ENCODE measurements around the gene MET. TPM values are rescaled to one million over a fixed set of nuclear protein-coding genes. Genes with fewer than 3 reads are reported as not detected.

The MET gene
- total RNA-seq, 1 experiment from 2014 or later = 5.0 TPM

GRCh38 chr7:116705419-116705818, 33.4 kb downstream of the MET start:
- Histone ChIP-seq H3K4ac (ENCODE audit: low read depth, low read length) (no peak overlapping the region), H3K14ac (ENCODE audit: insufficient read depth, low read length) (no peak overlapping the region)

More at GRCh38 chr7:116705419-116705818, 33.4 kb downstream of the MET start:
- no peaks in the 10 kb centered on the region for H4K20me1 ChIP-seq (ENCODE audit: control insufficient read depth, insufficient read depth, insufficient read length)
- no peaks in the 10 kb centered on the region for H3K27me3 Mint-ChIP-seq (ENCODE audit: low read depth)
- H3K27me3 ChIP-seq (ENCODE audit: insufficient read depth, low read length) = no peaks in the 10 kb centered on the region
- no peak overlapping the region for H2BK20ac ChIP-seq (ENCODE audit: low read depth, low read length, poor library complexity, severe bottlenecking)
- H3K18ac ChIP-seq (ENCODE audit: insufficient read length, low read depth, low read length) = no peak overlapping the region
- no peak overlapping the region for H3K9ac ChIP-seq (ENCODE audit: extremely low read depth, insufficient read length, low read length)
- H2BK5ac ChIP-seq (ENCODE audit: insufficient read length, low read length) = no peak overlapping the region
- TF ChIP-seq CTCF (conservative IDR thresholded peaks at IDR 0.05) = no peak
- no peak overlapping the region for H2BK12ac ChIP-seq (ENCODE audit: insufficient read length, low read depth, low read length)
- H3K9me3 Mint-ChIP-seq = no peaks in the 10 kb centered on the region
- H3T11ph ChIP-seq (ENCODE audit: low read length) = no peak overlapping the region
- H3K79me2 ChIP-seq (ENCODE audit: insufficient read depth, low read length) = no peaks in the 10 kb centered on the region
- H3K56ac ChIP-seq (ENCODE audit: insufficient read length, low read depth, low read length) = no peak overlapping the region
- no peak overlapping the region for H3K4me2 ChIP-seq (ENCODE audit: insufficient read depth, insufficient read length, low read length)
- H4K8ac ChIP-seq (replicated peaks; ENCODE audit: insufficient read length, low read depth, low read length) = no peak overlapping the region
- H3K4me3 Mint-ChIP-seq = no peak overlapping the region
- no peak overlapping the region for H4K5ac ChIP-seq (ENCODE audit: insufficient read length, low read depth, low read length)
- H3K23me2 ChIP-seq (ENCODE audit: insufficient read length, low read depth, low read length, poor library complexity, severe bottlenecking) = no peaks in the 10 kb centered on the region
- H3K23ac ChIP-seq (ENCODE audit: insufficient read length, low read depth, low read length) = no peak overlapping the region
- no peak overlapping the region for H2AK5ac ChIP-seq (ENCODE audit: insufficient read length, low read length)
- H3K27ac Mint-ChIP-seq = no peak overlapping the region
- no peak overlapping the region for H4K91ac ChIP-seq (ENCODE audit: insufficient read length, low read depth, low read length)
- 0 out of 2 replicates have a peak, but pooled peaks cover 2% of the 10 kb centered on the region for H3K4me1 ChIP-seq (ENCODE audit: insufficient read depth, low read length)
- H3K27ac ChIP-seq (ENCODE audit: insufficient read length, low read depth, low read length) = no peak overlapping the region
- peaks cover 19 to 21% of the 10 kb centered on the region in 2 experiments for H3K4me1 Mint-ChIP-seq
- H3K36me3 Mint-ChIP-seq (ENCODE audit: insufficient read depth in 1 of 3, low read depth in 3 of 3) = no peaks in the 10 kb centered on the region
- no peak overlapping the region for H2BK15ac ChIP-seq (ENCODE audit: low read depth, low read length)
- H2BK120ac ChIP-seq (ENCODE audit: low read depth, low read length, poor library complexity, severe bottlenecking) = no peak overlapping the region
- no peak overlapping the region for H2AFZ ChIP-seq (ENCODE audit: low read length)
- DNase-seq = no peak
- H3K9me3 ChIP-seq (ENCODE audit: control insufficient read depth, low read depth, low read length) = no peaks in the 10 kb centered on the region
- no peaks in the 10 kb centered on the region for H3K79me1 ChIP-seq (ENCODE audit: insufficient read depth, low read depth, low read length, poor library complexity, severe bottlenecking)

All from H9 (cell line).